Left ventricle myocardium superior (tissue), 1 donor: ENCODE results near the gene GRIA1. TPM values are rescaled to one million over a fixed set of nuclear protein-coding genes. Genes with fewer than 3 reads are reported as not detected.

Source experiments
- ATAC-seq: fragments of 200-7000 bp; cut with Tn5 transposase; one replicate; pipeline ENCODE4 v1.9.1; 2020; ENCODE audit warnings: mild to moderate bottlenecking, moderate library complexity
- DNase-seq: peaks from one replicate; pipeline ENCODE4 v3.0.0-alpha.2; 2020
- intact Hi-C: fragments of 100-400 bp; cut with micrococcal nuclease; formaldehyde crosslinking; loops from one replicate; pipeline ENCODE4 v1.11.0; 2022
- total RNA-seq: library from RNA; stranded (reverse); fragmentation: NEBNext Ultra II Directional; extraction: Animal tissue kit (Norgen Biotek cat#: 25700); gene quantifications from one replicate; pipeline ENCODE4 v1.2.1, GENCODE V29; 2021
- donor health status: DM: no; HTN: yes; CAD: no; lungs with severe emphysema.

GRIA1 gene
- total RNA-seq, 1 donor from 2014 or later = 0.15 TPM

DNA sequence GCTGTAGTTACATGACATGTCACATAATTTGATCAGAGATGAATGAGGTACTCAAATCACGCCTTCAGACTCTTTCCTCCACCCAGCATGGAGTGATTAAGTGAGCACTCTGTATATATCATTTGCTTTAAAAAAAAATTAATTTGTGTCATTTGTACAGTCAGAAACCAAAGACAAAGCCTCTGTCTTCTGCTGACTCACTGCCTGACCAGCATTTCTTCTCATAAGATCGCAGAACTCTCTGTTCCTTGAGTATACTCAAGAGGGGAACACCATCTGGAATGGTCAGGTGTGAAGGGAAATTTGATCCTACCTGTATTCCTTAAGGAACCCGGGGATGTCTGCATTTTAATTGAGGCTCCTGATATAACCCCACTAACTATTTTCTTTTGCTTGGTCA is 293.8 kb downstream of the GRIA1 start:
- DNase-seq = no peak
- ATAC-seq = no peak
- intact Hi-C loops = no loop called here

DNA sequence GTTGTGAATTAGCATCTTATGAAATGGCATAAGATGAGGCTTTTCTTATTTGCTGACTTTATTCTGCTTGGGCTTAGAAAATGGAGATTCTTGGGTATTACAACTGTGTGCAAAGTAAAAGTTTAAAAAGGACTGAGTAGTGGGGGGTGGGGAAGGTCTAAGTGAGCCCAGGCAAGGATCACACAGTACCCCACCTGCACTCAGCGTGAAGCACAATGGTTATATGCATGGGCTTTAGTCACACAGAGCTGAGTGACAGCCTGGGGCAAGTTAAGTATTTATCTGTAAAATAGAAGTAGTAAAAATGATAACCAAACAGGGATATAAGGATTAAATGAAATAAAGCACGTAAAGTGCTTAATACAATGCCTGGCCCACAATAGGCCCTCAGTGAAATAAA is 300.9 kb downstream of the GRIA1 start:
- ATAC-seq (no peak), DNase-seq (no peak)
- intact Hi-C loops = no loop called here

GRCh38 chr5:153792305-153792704 is 301.8 kb downstream of the GRIA1 start:
- DNase-seq (no peak), ATAC-seq (no peak)
- intact Hi-C loops = no loop called here

DNA sequence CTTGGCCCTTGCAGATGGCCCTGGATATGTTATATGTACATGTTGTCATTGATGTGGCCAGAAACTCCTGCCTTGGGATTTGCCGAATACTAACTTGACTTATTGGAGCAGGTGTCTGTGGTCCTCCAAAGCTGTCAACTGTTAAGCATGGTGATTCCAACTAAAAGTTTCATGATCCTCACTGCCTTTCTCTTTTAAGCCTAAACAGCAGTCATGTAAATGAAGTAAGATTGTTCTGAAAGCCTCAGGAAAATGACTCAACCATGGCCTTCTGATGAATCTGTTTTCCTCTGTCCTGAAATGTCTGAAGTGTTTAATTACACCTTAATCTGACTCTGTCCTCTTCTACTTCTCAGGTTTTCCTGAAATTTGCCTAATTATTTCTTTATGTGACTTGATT is 303.2 kb downstream of the GRIA1 start:
- no peak for DNase-seq
- intact Hi-C loops = no loop called here
- ATAC-seq = no peak

GRCh38 chr5:153794327-153794726 is 303.9 kb downstream of the GRIA1 start:
- intact Hi-C loops = no loop called here
- DNase-seq = no peak
- ATAC-seq = no peak

DNA sequence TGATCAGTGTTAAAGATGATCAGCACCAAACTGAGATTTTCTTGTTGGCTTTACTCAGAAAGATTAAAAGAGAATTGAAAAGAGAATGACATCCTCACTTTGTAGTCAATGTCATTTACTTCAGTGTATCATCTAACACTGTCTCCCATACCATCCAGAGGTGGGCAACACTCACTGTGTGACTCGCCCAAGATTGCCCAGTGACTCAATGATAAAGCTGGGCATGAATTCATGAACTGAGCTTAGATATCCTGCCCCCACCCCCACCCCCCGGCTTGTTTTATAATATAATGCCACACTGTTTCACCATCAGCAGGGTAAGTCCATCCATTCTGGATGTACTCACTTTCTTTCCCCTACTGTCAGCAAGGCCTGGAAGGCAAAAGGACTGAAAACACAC is 306.1 kb downstream of the GRIA1 start:
- no peak for ATAC-seq
- no peak for DNase-seq
- intact Hi-C loops = no loop called here

DNA sequence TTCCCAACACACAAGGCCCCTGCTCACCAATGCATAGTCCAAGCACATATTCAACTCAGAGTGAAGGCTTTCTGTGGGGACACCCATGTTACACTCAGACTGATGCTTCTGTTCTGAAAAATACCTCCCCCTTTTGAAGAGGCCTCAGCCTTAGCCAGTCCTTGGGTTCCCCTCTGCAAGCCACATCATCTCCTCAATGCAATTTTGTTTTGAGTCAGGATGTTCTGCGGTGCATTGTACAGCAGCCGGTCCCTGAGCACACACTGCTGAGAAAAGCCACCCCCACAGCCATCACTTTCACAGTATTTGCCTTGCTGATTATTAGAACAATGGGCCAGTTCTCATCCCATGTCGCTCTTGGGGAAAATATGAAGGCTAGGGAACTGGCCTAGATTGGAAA is 307.0 kb downstream of the GRIA1 start:
- DNase-seq (no peak), ATAC-seq (no peak)
- intact Hi-C loops = no loop called here

DNA sequence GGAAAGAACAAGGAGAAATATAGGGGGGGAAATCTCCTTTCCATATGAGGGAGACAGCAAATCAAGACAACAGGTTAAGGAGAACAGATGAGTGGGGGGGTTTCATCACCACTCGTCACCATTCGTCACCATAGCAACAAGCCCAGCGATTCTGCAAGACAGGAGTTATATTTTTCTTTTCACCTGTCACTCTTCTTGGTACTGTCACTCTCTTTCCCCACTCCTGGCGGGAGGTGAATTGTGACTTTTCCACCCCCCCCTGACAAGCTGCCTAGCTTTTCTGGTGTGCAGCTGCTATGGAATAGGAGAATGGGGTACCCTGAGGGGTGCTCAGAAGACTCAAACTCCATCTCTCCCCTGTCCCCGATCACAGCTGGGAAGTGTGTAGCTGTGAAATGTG is 308.4 kb downstream of the GRIA1 start:
- intact Hi-C loops = no loop called here
- ATAC-seq (no peak), DNase-seq (no peak)

DNA sequence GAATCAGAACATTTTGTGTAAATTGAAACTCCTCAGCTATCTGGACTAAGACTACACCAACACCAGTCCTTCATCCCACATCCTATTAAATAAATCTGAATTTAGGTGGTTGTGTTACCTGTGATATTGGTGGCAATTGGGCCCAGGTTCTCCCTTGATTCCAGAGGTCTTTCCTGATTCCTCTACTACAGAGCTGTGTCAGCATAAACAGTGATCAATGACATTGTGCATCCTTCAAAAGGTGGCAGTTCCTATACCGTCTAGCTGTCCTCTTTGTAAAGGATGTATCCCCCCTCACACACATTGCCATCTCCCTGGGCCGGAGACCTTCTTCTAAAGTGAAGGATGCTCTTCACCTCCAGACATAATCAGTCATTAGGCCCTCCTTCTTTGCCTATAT is 309.0 kb downstream of the GRIA1 start:
- intact Hi-C loops = no loop called here
- ATAC-seq (no peak), DNase-seq (no peak)

DNA sequence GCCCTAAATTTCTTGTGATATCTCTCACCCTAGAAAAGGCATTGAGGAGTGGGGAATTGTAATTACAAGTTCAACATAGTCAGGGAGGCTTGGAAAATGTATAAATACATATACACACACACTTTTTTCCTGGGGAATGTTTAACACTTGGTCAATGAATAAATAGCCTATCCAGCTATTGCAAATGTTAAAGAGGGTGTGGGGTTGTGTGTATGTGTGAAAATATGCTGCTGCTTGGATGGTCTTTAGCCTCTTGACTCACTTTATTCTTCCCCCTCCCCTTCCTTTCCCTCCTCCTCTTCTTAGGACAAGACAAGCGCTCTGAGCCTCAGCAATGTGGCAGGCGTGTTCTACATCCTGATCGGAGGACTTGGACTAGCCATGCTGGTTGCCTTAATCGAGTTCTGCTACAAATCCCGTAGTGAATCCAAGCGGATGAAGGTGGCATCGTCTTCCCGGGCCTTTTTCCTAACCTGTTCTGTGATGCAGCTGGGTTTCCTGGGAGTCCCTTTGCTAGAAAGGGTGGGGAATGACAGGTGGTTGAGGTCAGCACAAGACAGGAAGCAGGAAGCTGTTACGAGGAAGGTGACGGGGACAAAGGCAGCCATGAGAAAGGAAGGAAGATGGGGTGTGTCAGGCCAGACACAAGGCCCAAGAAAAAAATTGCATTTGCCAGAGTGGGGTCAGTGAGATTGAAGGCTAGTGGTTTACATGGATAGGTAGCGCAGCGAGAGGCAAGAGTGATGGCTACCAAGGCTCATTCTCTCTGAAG is 311.8 kb downstream of the GRIA1 start:
- ATAC-seq (no peak), DNase-seq (no peak)
- intact Hi-C loops = no loop called here

- ATAC-seq = no peak
- intact Hi-C loops = no loop called here
- no peak for DNase-seq
These were observed 317.3 kb downstream of the GRIA1 start for GRCh38 chr5:153807801-153808200.

GRCh38 chr5:153809166-153809565 is 318.7 kb downstream of the GRIA1 start:
- no peak for DNase-seq
- no peak for ATAC-seq
- intact Hi-C loops = no loop called here

GRCh38 chr5:153813901-153814300 is 323.4 kb downstream of the GRIA1 start:
- DNase-seq (no peak), ATAC-seq (no peak)
- intact Hi-C loops = no loop called here

- ATAC-seq = no peak
- no peak for DNase-seq
- intact Hi-C loops = no loop called here
These were observed 326.4 kb downstream of the GRIA1 start for GRCh38 chr5:153816870-153817269.

DNA sequence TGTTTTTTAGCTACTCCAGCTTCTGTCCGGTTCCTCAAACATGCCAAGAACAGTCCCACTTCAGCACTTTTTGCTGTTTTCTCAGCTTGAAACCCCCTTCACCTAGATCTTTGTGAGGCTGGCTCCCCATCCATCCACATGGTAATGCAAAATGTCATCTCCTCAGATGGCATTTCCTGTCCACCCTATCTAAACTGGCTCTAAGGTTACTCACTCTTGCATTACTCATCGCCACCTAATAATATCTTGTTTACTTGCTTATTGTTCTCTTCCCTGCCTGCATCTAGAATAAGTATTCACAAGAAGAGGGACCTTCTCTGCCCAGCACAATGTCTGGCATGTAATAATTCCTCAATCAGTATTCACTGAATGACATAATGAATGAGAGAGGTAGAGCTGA is 328.2 kb downstream of the GRIA1 start:
- no peak for DNase-seq
- intact Hi-C loops = no loop called here
- no peak for ATAC-seq

DNA sequence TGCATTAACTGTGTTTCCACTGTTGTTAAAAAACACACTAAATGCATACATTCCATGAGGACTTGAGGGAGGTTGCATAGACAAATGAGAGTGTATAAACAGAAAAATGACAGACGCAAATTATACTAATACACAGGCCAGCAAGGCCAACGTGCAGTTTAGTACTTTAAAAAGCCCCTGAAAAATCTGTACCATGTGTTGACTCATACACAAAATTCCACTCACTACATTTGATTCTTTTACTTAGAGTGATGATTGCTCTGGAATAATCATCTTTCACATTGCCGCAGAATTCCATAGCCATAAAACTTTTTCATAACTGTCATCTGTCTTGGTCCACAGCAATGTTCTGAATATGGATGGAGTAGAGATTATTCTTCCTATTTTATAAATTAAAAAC is 332.6 kb downstream of the GRIA1 start:
- intact Hi-C loops = no loop called here
- DNase-seq = no peak
- no peak for ATAC-seq

- no peak for ATAC-seq
- no peak for DNase-seq
- intact Hi-C loops = no loop called here
These were observed 334.4 kb downstream of the GRIA1 start for GRCh38 chr5:153824909-153825308.

GRCh38 chr5:153827397-153827796 is 336.9 kb downstream of the GRIA1 start:
- DNase-seq = no peak

GRCh38 chr5:153829510-153830065 is 339.1 kb downstream of the GRIA1 start:
- no peak for ATAC-seq
- intact Hi-C loops = no loop called here
- DNase-seq = no peak

More at GRCh38 chr5:153827397-153827796, 336.9 kb downstream of the GRIA1 start:
- intact Hi-C loops = no loop called here
- ATAC-seq = no peak

- intact Hi-C loops = no loop called here
- no peak for DNase-seq
- no peak for ATAC-seq
These were observed 341.5 kb downstream of the GRIA1 start for GRCh38 chr5:153831973-153832372.

GRCh38 chr5:153835891-153836515 is 345.5 kb downstream of the GRIA1 start:
- intact Hi-C loops = no loop called here
- ATAC-seq = no peak
- DNase-seq = no peak
